Measurements from ENCODE around the gene ANO3.

ANO3 gene

GRCh38 chr11:26703411-26704191 is 371.7 kb downstream of the ANO3 start:
- DNase-seq (ENCODE audit: low spot score) = no peak

GRCh38 chr11:26704249-26704648 is 372.3 kb downstream of the ANO3 start:
- no peak for DNase-seq (ENCODE audit: low spot score)
- no peak for FAIRE-seq

More at GRCh38 chr11:26703411-26704191, 371.7 kb downstream of the ANO3 start:
- no peak for FAIRE-seq

- FAIRE-seq = no peak
- DNase-seq (ENCODE audit: low spot score) = no peak
Observed at GRCh38 chr11:26706181-26706580, 374.3 kb downstream of the ANO3 start.

GRCh38 chr11:26708736-26709456 is 377.0 kb downstream of the ANO3 start:
- FAIRE-seq (no peak), DNase-seq (ENCODE audit: low spot score) (no peak)

GRCh38 chr11:26710489-26710888 is 378.6 kb downstream of the ANO3 start:
- DNase-seq (ENCODE audit: low spot score) (no peak), FAIRE-seq (no peak)

- DNase-seq (ENCODE audit: low spot score) (no peak), FAIRE-seq (no peak)
Observed at GRCh38 chr11:26712497-26712896, 380.6 kb downstream of the ANO3 start.
